PC-3 (cell line): ENCODE measurements around the gene CAVIN3. TPM values are rescaled to one million over a fixed set of nuclear protein-coding genes. Genes with fewer than 3 reads are reported as not detected.

Experiments used
- ATAC-seq: fragments of 200-7000 bp; cut with Tn5 transposase; 2 replicates; pipeline ENCODE4 v1.9.1; 2020; ENCODE audit warnings: mild to moderate bottlenecking, moderate library complexity
- BruUV-seq: library from RNA; stranded (reverse); fragments of 400-500 nt; replicated peaks from 2 replicates; lab custom pipeline; 2021; lab: Mats Ljungman, UMichigan
- CTCF ChIA-PET: fragments of 300-600 bp; sonication (Branson Sonifier 250); formaldehyde crosslinking; loops from one replicate; lab custom pipeline; 2022; ENCODE audit warnings: antibody characterized with exemption; lab: Charles Lee
- POLR2A ChIA-PET: fragments of 300-600 bp; sonication (Branson Sonifier 250); formaldehyde crosslinking; loops from one replicate; lab custom pipeline; 2022; ENCODE audit warnings: antibody characterized with exemption; ENCODE audit not compliant: unreplicated experiment; lab: Charles Lee
- DNase-seq: peaks from one replicate; pipeline ENCODE4 v3.0.0-alpha.2; 2015
- H2AFZ ChIP-seq: fragments of 300-600 bp; sonication (generic); 2 replicates; pipeline ENCODE4 v1.6.0; 2016; ENCODE audit warnings: antibody characterized with exemption, low read length
- H3F3A ChIP-seq: fragments of 300-600 bp; sonication (generic); one replicate; pipeline ENCODE4 v1.6.0; 2017; ENCODE audit warnings: antibody characterized with exemption, low read length, control low read depth, mild to moderate bottlenecking; ENCODE audit not compliant: unreplicated experiment
- H3K27ac ChIP-seq: fragments of 300-600 bp; sonication (generic); 2 replicates; pipeline ENCODE4 v1.5.1; 2016; ENCODE audit warnings: mild to moderate bottlenecking, low read length
- H3K27me3 ChIP-seq: fragments of 300-600 bp; sonication (generic); 2 replicates; pipeline ENCODE4 v1.6.1; 2016; ENCODE audit warnings: low read length, mixed read lengths
- H3K36me3 ChIP-seq: fragments of 300-600 bp; sonication (generic); 2 replicates; pipeline ENCODE4 v1.6.1; 2016; ENCODE audit warnings: low read depth, mixed run types, low read length, mixed read lengths
- H3K4me1 ChIP-seq: fragments of 300-600 bp; sonication (generic); 2 replicates; pipeline ENCODE4 v1.5.1; 2016; ENCODE audit warnings: low read length; ENCODE audit not compliant: insufficient read depth
- H3K4me2 ChIP-seq: fragments of 300-600 bp; sonication (generic); 2 replicates; pipeline ENCODE4 v1.6.0; 2016; ENCODE audit warnings: low read length
- H3K4me3 ChIP-seq: fragments of 300-600 bp; sonication (generic); 2 replicates; pipeline ENCODE4 v1.5.1; 2016; ENCODE audit warnings: mild to moderate bottlenecking, low read length, mixed read lengths
- H3K79me2 ChIP-seq: fragments of 300-600 bp; sonication (generic); 2 replicates; pipeline ENCODE4 v1.6.1; 2017; ENCODE audit warnings: low read length, mixed read lengths
- H3K9ac ChIP-seq: fragments of 300-600 bp; sonication (generic); 2 replicates; pipeline ENCODE4 v1.6.0; 2016; ENCODE audit warnings: mild to moderate bottlenecking, low read length
- H3K9me2 ChIP-seq: fragments of 300-600 bp; sonication (generic); replicated peaks from 2 replicates; pipeline ENCODE4 v1.6.1; 2016; ENCODE audit warnings: mixed run types, low read length, mixed read lengths
- H3K9me3 ChIP-seq: fragments of 300-600 bp; sonication (generic); 2 replicates; pipeline ENCODE4 v1.6.1; 2016; ENCODE audit warnings: low read length, mixed read lengths
- H4K20me1 ChIP-seq: fragments of 300-600 bp; sonication (generic); 2 replicates; pipeline ENCODE4 v1.6.1; 2016; ENCODE audit warnings: low read length, mixed read lengths
- CTCF ChIP-seq: fragments of 300-600 bp; sonication (generic); conservative IDR thresholded peaks from 2 replicates; pipeline ENCODE4 v1.5.1; 2017; ENCODE audit warnings: antibody characterized with exemption, low read depth, mild to moderate bottlenecking, low read length
- EZH2 ChIP-seq: fragments of 300-600 bp; sonication (generic); IDR thresholded peaks from one replicate; pipeline ENCODE4 v1.6.1; 2017; ENCODE audit warnings: antibody characterized with exemption, mild to moderate bottlenecking, low read length; ENCODE audit not compliant: unreplicated experiment
- EZH2phosphoT487 ChIP-seq: fragments of 300-600 bp; sonication (generic); IDR thresholded peaks from 2 replicates; pipeline ENCODE4 v1.6.1; 2018; ENCODE audit warnings: mild to moderate bottlenecking, antibody characterized with exemption, low read length, borderline replicate concordance
- intact Hi-C: fragments of 100-400 bp; cut with micrococcal nuclease; formaldehyde crosslinking; loops from 2 replicates; pipeline ENCODE4 v1.9.0; 2023
- total RNA-seq: library from RNA; depleted of rRNA; stranded (reverse); fragments of >200 nt; gene quantifications from 2 replicates; pipeline ENCODE4 v1.2.3, GENCODE V29; 2014

Gene CAVIN3
- total RNA-seq, 1 experiment from 2014 or later: not detected

- Histone ChIP-seq H3K36me3 (no peaks in the 10 kb centered on the region), H3K79me2 (no peaks in the 10 kb centered on the region), H4K20me1 (no peaks in the 10 kb centered on the region), H3K4me3 (no peak overlapping the region), H3F3A (no peaks in the 10 kb centered on the region), H3K27ac (no peak overlapping the region), H3K9me3 (no peaks in the 10 kb centered on the region), H3K9me2 (no peaks in the 10 kb centered on the region), H3K4me1 (no peaks in the 10 kb centered on the region), H2AFZ (no peak overlapping the region), H3K9ac (no peak overlapping the region), H3K27me3 (no peaks in the 10 kb centered on the region), H3K4me2 (no peak overlapping the region)
- peak; percentile 77 for DNase-seq
- ChIA-PET POLR2A (interaction anchor here (0.5 kb wide), 1 partner anchor 10 kb away, joined by 3 read pairs; no protein-coding TSS in a partner anchor), CTCF (interaction anchor here (0.6 to 1.7 kb wide), 14 partner anchors 10 to 472 kb away, joined by 3 to 15 read pairs (median 4); partner anchors contain the start of gene SMPD1)
- peak; percentile 99 for ATAC-seq
- intact Hi-C loops: loop anchor here (2.0 to 5.0 kb wide), 2 partner anchors 66 to 340 kb away; no protein-coding TSS in a partner anchor
- TF ChIP-seq EZH2phosphoT487 (no peak), EZH2 (no peak), CTCF (peak; percentile 87)
- no TSS peak for BruUV-seq
These were observed 42.8 kb upstream of the CAVIN3 start for GRCh38 chr11:6362873-6363678.

DNA sequence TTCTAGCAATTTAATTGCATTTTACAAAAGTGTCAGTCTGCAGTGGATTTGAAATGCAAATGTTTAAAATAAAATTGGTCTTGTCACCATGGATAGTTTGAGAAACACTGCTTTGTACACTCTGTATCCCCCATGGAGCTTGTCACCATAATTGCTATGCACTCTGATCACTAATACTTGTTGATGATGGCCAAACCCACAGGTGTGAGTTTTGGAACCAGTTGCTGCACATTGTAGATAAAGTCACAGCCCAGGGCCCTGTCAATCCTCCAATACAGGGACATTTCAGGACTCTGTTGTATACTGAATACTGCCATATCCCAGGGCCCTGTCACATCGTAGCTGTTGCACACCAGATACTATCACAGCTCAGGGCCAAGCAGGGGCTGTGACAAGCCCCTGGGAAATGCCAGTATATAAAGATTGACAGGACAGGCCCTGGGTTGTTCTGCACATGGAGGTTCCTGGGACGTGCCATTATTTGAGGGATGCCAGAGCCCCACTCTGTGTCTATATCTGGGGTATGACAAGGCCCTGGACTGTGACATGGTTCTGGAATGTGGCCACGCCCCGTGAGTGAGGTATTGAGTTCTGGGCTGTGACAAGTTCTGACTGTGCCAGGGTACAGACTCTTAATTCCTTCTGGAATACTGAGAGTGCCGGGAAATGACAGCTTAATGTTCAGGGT, 42.0 kb upstream of the CAVIN3 start:
- ATAC-seq: no peak; the same call in 1 of the 2 replicates
- Histone ChIP-seq H3K9ac (no peak overlapping the region), H3K27me3 (no peaks in the 10 kb centered on the region), H4K20me1 (no peaks in the 10 kb centered on the region), H3F3A (no peaks in the 10 kb centered on the region), H3K79me2 (no peaks in the 10 kb centered on the region), H3K9me3 (no peaks in the 10 kb centered on the region), H3K4me2 (no peak overlapping the region), H3K36me3 (no peaks in the 10 kb centered on the region), H3K27ac (no peak overlapping the region), H3K9me2 (no peaks in the 10 kb centered on the region), H3K4me3 (no peak overlapping the region), H2AFZ (no peak overlapping the region), H3K4me1 (no peaks in the 10 kb centered on the region; the same call in 1 of the 2 replicates)
- BruUV-seq: no TSS peak
- ChIA-PET POLR2A (interaction anchor here (0.5 kb wide), 1 partner anchor 9 kb away, joined by 3 read pairs; no protein-coding TSS in a partner anchor), CTCF (interaction anchor here (0.6 to 1.7 kb wide), 11 partner anchors 9 to 471 kb away, joined by 3 to 15 read pairs (median 5); partner anchors contain the start of gene SMPD1)
- DNase-seq: no peak
- intact Hi-C loops: loop anchor here (2.0 to 5.0 kb wide), 2 partner anchors 65 to 340 kb away; no protein-coding TSS in a partner anchor
- no peak for TF ChIP-seq EZH2phosphoT487
- no peak for TF ChIP-seq EZH2
- no peak for TF ChIP-seq CTCF
